HG03097 (cell line): ENCODE measurements around the gene AKT3.
"Not testable (repeated sequence)": the region's sequence is repeated elsewhere in the genome, so short reads cannot be mapped to it uniquely, and the experiment has no call there.

Experiments used
- ATAC-seq: cut with Tn5 transposase; IDR thresholded peaks from one replicate; pipeline ENCODE4 v1.9.1; 2021; ENCODE audit not compliant: unreplicated experiment, low FRiP score

AKT3 gene

GRCh38 chr1:243791586-243792267, 58.3 kb downstream of the AKT3 start:
- no peak for ATAC-seq

DNA sequence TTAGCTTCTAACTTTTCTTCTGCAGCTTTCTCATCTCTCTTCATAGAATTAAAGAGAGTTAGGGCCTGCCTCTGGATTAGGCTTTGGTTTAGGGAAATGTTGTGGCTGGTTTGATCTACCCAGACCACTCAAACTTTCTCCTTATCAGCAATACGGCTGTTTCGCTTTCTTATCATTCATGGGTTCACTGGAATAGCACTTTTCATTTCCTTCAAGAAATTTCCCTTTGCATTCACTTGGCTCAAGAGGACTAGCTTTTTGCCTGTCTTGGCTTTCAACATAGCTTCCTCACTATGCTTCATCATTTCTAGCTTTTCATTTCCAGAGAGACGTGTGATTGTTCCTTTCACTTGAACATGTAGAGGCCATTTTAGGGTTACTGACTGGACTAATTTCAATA, 59.6 kb downstream of the AKT3 start:
- no peak for ATAC-seq

GRCh38 chr1:243786531-243786930, 63.5 kb downstream of the AKT3 start:
- no peak for ATAC-seq

DNA sequence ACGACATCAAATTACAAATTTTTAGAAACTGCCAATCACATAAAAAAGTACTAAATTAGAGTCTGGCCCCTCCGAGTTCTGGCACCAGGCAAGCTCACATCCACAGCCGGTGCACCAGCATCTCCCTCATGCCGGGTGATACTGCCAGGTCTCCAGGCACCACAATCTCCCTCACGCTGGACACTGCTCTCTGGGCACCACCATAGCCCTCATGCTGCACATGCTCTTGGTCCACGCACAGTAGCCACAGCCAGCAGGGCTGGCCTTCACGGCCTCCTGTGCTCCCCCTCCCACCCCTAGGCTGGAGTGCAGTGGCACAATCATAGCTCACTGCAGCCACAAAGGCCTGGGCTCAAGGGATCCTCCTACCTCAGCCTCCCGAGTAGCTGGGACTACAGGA, 65.5 kb downstream of the AKT3 start:
- ATAC-seq = no peak

GRCh38 chr1:243783714-243784113, 66.3 kb downstream of the AKT3 start:
- no peak for ATAC-seq

- ATAC-seq = not testable (repeated sequence)
Observed at GRCh38 chr1:243772361-243773050, 77.5 kb downstream of the AKT3 start.

- no peak for ATAC-seq
Observed at GRCh38 chr1:243770860-243771259, 79.2 kb downstream of the AKT3 start.

DNA sequence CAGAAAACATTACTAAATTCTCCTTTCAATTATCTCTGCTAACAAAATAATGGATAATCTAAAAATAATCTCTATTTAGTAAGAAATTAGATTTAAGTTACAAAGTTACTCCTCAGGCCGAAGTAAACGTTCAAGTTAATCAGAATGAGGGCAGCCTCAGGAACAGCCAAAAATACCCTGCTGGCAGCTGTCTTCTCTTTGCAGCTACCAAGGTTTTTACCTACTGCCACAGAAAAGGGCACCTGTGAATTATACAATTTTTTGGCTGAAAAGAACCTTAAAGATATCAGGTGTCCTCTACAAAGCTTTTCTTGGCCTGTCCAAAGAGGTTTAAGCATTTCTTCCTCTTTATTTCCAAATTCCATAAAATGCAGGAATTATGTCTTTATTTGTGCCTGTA, 84.4 kb downstream of the AKT3 start:
- no peak for ATAC-seq

DNA sequence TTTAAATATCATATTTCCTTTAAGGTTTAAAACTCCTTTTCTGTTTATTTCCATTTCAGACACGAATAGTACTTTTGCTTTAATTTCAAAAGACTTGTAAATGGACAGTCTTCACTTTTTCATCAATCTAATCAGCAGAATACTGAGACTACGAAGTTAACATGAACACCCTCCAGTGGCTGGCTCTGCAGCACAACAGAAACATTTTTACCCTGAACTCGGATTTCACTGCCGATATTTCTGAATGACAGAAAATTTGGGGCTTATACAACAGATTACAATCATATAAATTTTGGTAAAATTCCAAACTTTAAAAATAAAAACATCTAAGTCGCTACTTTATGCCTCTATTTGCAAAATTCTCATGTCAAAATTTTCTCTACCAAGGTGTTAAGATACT, 86.2 kb downstream of the AKT3 start:
- ATAC-seq = no peak

DNA sequence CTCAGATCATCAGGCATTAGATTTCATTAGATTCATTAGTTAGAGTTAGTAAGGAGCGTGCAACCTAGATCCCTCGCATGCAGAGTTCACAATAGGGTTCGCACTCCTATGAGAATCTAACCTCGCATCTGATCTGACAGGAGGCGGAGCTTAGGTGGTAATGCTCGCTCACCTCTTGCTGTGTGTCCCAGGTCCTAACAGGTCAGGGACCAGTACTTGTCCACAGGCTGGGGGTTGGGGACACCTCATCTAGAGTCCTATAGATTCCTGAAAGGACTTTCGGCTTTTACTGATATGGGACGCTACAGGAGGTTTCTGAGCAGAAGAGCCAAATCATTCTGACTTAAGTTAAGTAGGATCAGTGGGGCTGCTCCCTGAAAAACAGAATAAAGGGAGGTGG, 91.4 kb downstream of the AKT3 start:
- ATAC-seq = no peak

DNA sequence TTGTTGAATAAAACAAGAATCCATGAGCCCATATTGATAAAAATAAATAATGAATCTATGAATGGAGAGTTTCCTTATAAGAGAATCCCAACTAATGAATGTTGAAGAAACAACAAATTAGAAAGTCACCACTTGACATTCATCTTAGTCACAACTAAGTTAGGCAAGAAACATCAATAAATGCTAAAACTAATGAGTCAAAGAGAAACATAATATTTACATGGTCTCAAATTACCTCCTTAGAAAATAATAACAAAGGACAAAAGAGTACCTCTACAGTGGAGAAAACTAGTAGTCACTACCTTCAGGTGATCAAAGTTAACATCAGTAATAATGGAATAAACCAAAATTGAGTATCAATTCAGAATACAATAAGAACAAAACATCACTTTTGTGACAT, 93.5 kb downstream of the AKT3 start:
- no peak for ATAC-seq

GRCh38 chr1:243754348-243754747, 95.7 kb downstream of the AKT3 start:
- ATAC-seq = no peak

DNA sequence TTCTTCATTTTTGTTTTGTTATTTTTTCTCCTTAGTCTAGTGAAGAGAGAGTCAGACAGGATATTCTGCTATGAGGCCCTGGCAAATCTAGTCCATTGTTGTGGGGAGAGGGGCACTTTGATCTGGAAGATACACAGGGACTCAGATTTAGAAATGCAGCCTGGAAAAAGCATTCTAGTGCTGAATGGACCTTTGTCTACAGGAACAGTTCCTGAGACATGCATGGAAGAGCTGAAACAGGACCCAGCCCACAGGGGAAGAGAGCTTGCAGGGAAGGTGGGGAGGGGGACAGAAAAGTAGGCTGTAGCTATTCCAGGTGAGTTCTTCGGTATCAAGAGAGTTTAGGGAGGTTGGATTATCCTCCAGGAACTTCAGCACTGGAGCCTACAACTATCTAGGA, 98.5 kb downstream of the AKT3 start:
- ATAC-seq = no peak

GRCh38 chr1:243748706-243749283, 101.2 kb downstream of the AKT3 start:
- peak; percentile 89 for ATAC-seq

GRCh38 chr1:243748227-243748626, 101.8 kb downstream of the AKT3 start:
- ATAC-seq = no peak

DNA sequence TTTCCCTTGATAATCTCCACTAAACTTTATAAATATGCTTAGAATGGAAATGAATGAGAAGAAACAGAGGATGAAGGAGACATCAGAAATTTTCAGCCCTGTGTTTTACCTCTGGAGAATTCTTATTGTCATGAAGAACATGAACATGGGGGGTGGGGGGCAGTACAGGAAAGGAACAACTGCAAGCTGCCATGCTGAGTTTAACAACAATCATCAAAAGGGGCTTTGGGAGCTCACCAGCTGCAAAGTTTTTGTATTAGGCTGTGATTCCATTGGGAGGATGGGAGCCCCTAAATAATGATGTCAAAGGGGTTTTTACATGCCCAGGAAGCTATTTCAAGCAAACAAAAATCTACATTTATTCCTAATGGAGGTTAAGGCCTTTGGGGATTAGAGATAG, 103.3 kb downstream of the AKT3 start:
- ATAC-seq = no peak

- no peak for ATAC-seq
Observed at GRCh38 chr1:243745356-243745755, 104.7 kb downstream of the AKT3 start.

- ATAC-seq = no peak
Observed at GRCh38 chr1:243742819-243743218, 107.2 kb downstream of the AKT3 start.

DNA sequence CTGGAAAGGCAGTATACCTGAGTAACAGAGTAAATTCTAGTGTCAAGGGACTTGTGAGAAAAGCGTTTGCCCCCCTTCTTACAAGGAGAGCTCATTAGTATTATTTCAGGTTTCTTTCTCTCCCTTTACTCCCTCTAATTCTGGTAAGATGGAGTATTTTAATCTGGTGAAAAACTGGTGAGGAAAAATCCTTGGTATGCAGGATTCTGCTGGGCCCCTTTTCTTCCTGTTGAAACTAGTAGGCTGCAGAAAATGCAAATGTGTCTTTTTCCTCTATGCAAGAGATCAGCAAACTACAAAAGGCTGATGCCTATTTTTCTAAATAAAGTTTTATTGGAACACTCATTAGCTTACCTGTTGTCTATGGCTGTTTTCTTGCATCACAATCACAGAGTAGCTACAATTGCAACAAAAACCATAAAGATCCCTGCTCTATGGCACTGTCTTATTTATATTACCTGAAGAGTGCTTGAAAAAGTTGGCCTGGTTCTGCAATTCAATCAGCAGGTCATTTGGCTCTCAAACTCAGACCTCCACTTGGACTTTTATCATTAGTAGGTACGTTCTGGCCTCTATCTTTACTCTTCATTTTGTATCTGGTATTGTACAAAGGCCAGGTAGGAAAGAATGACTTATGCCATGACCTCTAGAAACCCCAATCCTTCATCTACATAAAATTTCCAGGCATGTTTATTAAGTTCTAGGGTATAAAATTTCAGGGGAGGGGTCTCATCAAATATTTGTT, 109.6 kb downstream of the AKT3 start:
- no peak for ATAC-seq

- ATAC-seq = no peak
Observed at GRCh38 chr1:243739335-243740003, 110.6 kb downstream of the AKT3 start.

DNA sequence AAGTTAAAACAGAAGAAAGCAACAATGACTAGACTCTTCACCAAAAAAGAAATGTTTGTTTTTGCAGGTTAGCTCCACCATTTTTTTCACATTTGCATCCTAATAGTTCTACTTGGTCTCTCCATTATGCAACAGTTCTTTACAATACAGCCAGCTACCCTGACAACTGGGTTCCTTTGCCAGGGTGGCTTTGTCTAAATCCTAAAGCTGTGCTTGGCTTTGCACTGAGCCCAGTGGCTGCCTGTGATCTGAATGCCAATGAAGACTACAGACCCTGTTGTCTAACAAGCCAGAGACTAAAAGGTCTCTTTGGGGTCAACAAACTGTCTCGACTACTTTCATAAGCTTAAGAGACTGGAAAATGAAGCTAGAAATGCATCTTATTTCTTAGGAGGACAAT, 112.0 kb downstream of the AKT3 start:
- ATAC-seq = no peak
